ENCODE results near the gene CTSG.
"Not testable (repeated sequence)": the region's sequence is repeated elsewhere in the genome, so short reads cannot be mapped to it uniquely, and the experiment has no call there.

CTSG gene

GRCh38 chr14:24576182-24576581 is at the start of gene CTSG:
Gene CTSG, minus strand, starts transcription at chr14:24576250. Its CDS starts 27 bp downstream, at chr14:24576223.
- DNase-seq = no peak

GRCh38 chr14:24613747-24614146 is 37.7 kb upstream of the CTSG start:
- no peak for DNase-seq

GRCh38 chr14:24613241-24613640 is 37.2 kb upstream of the CTSG start:
- DNase-seq = no peak

GRCh38 chr14:24612196-24612595 is 36.1 kb upstream of the CTSG start:
- no peak for DNase-seq

- no peak for DNase-seq
Observed at GRCh38 chr14:24609655-24610344, 33.8 kb upstream of the CTSG start, which contains the start of gene GZMH. Gene GZMH, minus strand, starts transcription at chr14:24609685. Its CDS starts 72 bp downstream, at chr14:24609613.

- no peak for DNase-seq
Observed at GRCh38 chr14:24607635-24608514, 31.8 kb upstream of the CTSG start.

GRCh38 chr14:24607081-24607480 is 31.0 kb upstream of the CTSG start:
- no peak for DNase-seq

- DNase-seq = no peak
Observed at GRCh38 chr14:24606297-24606696, 30.2 kb upstream of the CTSG start.

- peak; percentile 72 for DNase-seq
Observed at GRCh38 chr14:24605435-24606190, 29.6 kb upstream of the CTSG start.

- DNase-seq = no peak
Observed at GRCh38 chr14:24597403-24597802, 21.4 kb upstream of the CTSG start.

GRCh38 chr14:24595073-24595808 is 19.2 kb upstream of the CTSG start:
- DNase-seq = no peak

- not testable (repeated sequence) for DNase-seq
Observed at GRCh38 chr14:24591004-24591403, 15.0 kb upstream of the CTSG start.

GRCh38 chr14:24584402-24584801 is 8.4 kb upstream of the CTSG start:
- not testable (repeated sequence) for DNase-seq

- DNase-seq = no peak
Observed at GRCh38 chr14:24578558-24578957, 2.5 kb upstream of the CTSG start.

- no peak for DNase-seq
Observed at GRCh38 chr14:24576771-24577170, 721 bp upstream of the CTSG start.

- DNase-seq = no peak
Observed at GRCh38 chr14:24574206-24574774, 1.8 kb downstream of the CTSG start.

GRCh38 chr14:24566318-24566717 is 9.7 kb downstream of the CTSG start:
- DNase-seq = no peak

- DNase-seq = no peak
Observed at GRCh38 chr14:24565766-24566165, 10.3 kb downstream of the CTSG start.

- no peak for DNase-seq
Observed at GRCh38 chr14:24563505-24563904, 12.5 kb downstream of the CTSG start.

- DNase-seq = no peak
Observed at GRCh38 chr14:24556756-24557155, 19.3 kb downstream of the CTSG start.

GRCh38 chr14:24549064-24549463 is 27.0 kb downstream of the CTSG start:
- DNase-seq = not testable (repeated sequence)

GRCh38 chr14:24542346-24542936 is 33.6 kb downstream of the CTSG start:
- no peak for DNase-seq
